ENCODE results near the gene CEP57. TPM values are rescaled to one million over a fixed set of nuclear protein-coding genes. Genes with fewer than 3 reads are reported as not detected.

CEP57 gene
- total and polyA plus RNA-seq, 2 of the 13 experiments (the other 11 are each of a cell fraction or from before 2014, with no cell fraction given), result 34.3 to 59.4 TPM

GRCh38 chr11:95788921-95789505 is 1.3 kb upstream of the CEP57 start (continued):
- TF ChIP-seq, protein P1, sequence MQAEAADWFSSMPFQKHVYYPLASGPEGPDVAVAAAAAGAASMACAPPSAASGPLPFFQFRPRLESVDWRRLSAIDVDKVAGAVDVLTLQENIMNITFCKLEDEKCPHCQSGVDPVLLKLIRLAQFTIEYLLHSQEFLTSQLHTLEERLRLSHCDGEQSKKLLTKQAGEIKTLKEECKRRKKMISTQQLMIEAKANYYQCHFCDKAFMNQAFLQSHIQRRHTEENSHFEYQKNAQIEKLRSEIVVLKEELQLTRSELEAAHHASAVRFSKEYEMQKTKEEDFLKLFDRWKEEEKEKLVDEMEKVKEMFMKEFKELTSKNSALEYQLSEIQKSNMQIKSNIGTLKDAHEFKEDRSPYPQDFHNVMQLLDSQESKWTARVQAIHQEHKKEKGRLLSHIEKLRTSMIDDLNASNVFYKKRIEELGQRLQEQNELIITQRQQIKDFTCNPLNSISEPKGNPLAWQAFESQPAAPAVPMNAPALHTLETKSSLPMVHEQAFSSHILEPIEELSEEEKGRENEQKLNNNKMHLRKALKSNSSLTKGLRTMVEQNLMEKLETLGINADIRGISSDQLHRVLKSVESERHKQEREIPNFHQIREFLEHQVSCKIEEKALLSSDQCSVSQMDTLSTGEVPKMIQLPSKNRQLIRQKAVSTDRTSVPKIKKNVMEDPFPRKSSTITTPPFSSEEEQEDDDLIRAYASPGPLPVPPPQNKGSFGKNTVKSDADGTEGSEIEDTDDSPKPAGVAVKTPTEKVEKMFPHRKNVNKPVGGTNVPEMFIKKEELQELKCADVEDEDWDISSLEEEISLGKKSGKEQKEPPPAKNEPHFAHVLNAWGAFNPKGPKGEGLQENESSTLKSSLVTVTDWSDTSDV (CRISPR knock-in tag; IDR thresholded peaks at IDR 0.05), result 0 out of 2 replicates have a peak, but pooled peaks have one; percentile 89
- TF ChIP-seq ZNF33B (CRISPR knock-in tag; IDR thresholded peaks at IDR 0.05) (0 out of 2 replicates have a peak, but pooled peaks have one; percentile 15), ZNF292 (CRISPR knock-in tag; IDR thresholded peaks at IDR 0.05; ENCODE audit: borderline replicate concordance, low read depth) (peak; percentile 27; the same call in 1 of the 2 replicates), HES4 (CRISPR knock-in tag; IDR thresholded peaks at IDR 0.05; ENCODE audit: borderline replicate concordance) (0 out of 2 replicates have a peak, but pooled peaks have one; percentile 79), ZNF180 (CRISPR knock-in tag; IDR thresholded peaks at IDR 0.05; ENCODE audit: borderline replicate concordance, low read depth) (no peak)
- TF ChIP-seq, protein P2, sequence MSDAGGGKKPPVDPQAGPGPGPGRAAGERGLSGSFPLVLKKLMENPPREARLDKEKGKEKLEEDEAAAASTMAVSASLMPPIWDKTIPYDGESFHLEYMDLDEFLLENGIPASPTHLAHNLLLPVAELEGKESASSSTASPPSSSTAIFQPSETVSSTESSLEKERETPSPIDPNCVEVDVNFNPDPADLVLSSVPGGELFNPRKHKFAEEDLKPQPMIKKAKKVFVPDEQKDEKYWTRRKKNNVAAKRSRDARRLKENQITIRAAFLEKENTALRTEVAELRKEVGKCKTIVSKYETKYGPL (CRISPR knock-in tag; IDR thresholded peaks at IDR 0.05), result no peak

DNA sequence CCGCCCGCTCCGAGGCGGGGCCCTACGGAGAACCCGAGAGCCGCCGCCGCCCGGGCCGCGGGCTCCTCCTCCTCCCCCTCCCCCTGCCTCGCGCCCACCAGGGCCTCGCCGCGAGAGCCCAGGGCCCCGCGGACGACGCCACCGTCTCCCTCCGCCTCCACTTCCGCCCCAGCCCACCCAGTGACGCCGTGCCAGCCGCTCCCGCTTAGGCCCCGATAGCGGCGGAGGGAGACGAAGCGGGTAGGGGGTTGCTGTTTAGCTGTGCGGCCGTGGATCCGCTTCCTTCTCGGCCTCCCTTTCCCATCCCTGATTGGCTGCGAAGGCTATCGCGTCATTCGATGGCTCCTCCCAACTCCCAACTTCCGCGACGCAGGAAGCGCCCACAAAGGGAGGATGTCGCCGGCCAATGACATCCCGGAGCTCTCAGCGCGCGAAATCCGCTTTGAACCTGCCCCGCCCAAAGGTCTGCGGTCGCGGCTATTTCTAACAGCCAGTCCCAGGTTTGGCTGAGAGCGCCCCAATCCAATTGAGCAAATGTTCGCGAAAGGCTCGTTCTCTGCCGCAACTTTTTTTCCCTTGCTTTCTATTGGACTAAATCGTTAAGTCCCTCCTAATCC is 684 bp upstream of the CEP57 start, which contains the start of gene FAM76B:
Gene FAM76B, minus strand, starts transcription at position 277 of the 617 bp plus-strand sequence. CDS start 304 bp downstream, outside the sequence.
- WGBS (ENCODE audit: low lambda C conversion rate), result under 1% methylated on average over 18 of the region's 62 CpGs
- peaks cover 53% of the 10 kb centered on the region for H3K79me2 ChIP-seq (ENCODE audit: insufficient read depth, low read length)
- H2AFZ ChIP-seq (ENCODE audit: low read length), result peak within 1 kb of the TSS; percentile 82
- H3K9me3 ChIP-seq (ENCODE audit: low read length), result no peaks in the 10 kb centered on the region
- H3K4me3 ChIP-seq (replicated peaks in 1 of 3; ENCODE audit: insufficient read depth in 1 of 3, low read depth in 2 of 3, low read length in 3 of 3), result peak within 1 kb of the TSS; percentile 87 to 98 (median 97)
- in situ Hi-C loops (cut with HindIII; ENCODE audit: extremely low pct_ligation_motif_present, low pct_unique_long_range_greater_than_20kb), result no loop called here
- DNase-seq (ENCODE audit: low spot score) (peak; percentile 98), FAIRE-seq (peak; percentile 94), ATAC-seq (peak; percentile 84)
- intact Hi-C loops (cut with micrococcal nuclease; ENCODE audit: unreplicated experiment), result loop anchor here (1.0 to 2.0 kb wide), 3 partner anchors 559 to 721 kb away; partner anchors contain the start of genes CCDC82 and SESN3
- H3K4me2 ChIP-seq (ENCODE audit: low read depth, low read length), result peak within 1 kb of the TSS; percentile 89
- BruUV-seq (replicated peaks), result TSS peak; percentile 46
- ChIA-PET CTCF (ENCODE audit: low intra/inter-chr PET ratio, low total read pairs) (no interaction called here), POLR2A (interaction anchor here (0.8 to 3.3 kb wide), 9 partner anchors 10 to 816 kb away, joined by 3 to 35 read pairs (median 5); partner anchors contain the start of genes CCDC82, CWC15, ENDOD1 and JRKL)
- H3K27me3 ChIP-seq (ENCODE audit: control insufficient read depth in 1 of 2, insufficient read depth in 2 of 2, low read length in 2 of 2), result no peaks in the 10 kb centered on the region; a peak in 1 of 5 replicates
- no peaks in the 10 kb centered on the region; the same call in 1 of the 2 replicates for H4K20me1 ChIP-seq (ENCODE audit: insufficient read depth, low read length)
- peak within 1 kb of the TSS; percentile 97 for H3K9ac ChIP-seq (ENCODE audit: insufficient read depth, low read depth, low read length)
- peak within 1 kb of the TSS; percentile 98 for H3K27ac ChIP-seq (ENCODE audit: extremely low read length, insufficient read depth, low read length)
- peaks cover 47% of the 10 kb centered on the region for H3K4me1 ChIP-seq (ENCODE audit: insufficient read depth, low read length)
- H3K36me3 ChIP-seq (replicated peaks in 1 of 2; ENCODE audit: control insufficient read depth in 1 of 2, insufficient read depth in 2 of 2, low read length in 2 of 2), result peaks cover 5 to 10% of the 10 kb centered on the region in 2 experiments
- TF ChIP-seq ZNF24 (IDR thresholded peaks at IDR 0.05) (peak; percentile 5; the same call in 1 of the 2 replicates), JUN (CRISPR knock-in tag; IDR thresholded peaks at IDR 0.05) (no peak; the same call in none of the 2 replicates), TEAD2 (CRISPR knock-in tag; IDR thresholded peaks at IDR 0.05) (no peak), ZNF256 (CRISPR knock-in tag; conservative IDR thresholded peaks at IDR 0.05) (0 out of 2 replicates have a peak, but pooled peaks have one; percentile 38), HNF4A (CRISPR knock-in tag; IDR thresholded peaks at IDR 0.05) (peak; percentile 13; the same call in 1 of the 2 replicates), NFYC (CRISPR knock-in tag; IDR thresholded peaks at IDR 0.05) (peak; percentile 89), RBFOX2 (IDR thresholded peaks at IDR 0.05; ENCODE audit: low read depth, low read length) (peak; percentile 92), ZNF670 (CRISPR knock-in tag; IDR thresholded peaks at IDR 0.05; ENCODE audit: borderline replicate concordance) (peak; percentile 54; the same call in 1 of the 2 replicates), MED8 (CRISPR knock-in tag; IDR thresholded peaks at IDR 0.05; ENCODE audit: insufficient replicate concordance) (no peak), GABPB1 (CRISPR knock-in tag; IDR thresholded peaks at IDR 0.05) (peak; percentile 96), MXI1 (IDR thresholded peaks at IDR 0.05; ENCODE audit: borderline replicate concordance, low read depth, low read length) (peak; percentile 51; the same call in 2 of the 3 replicates)
- TF ChIP-seq, protein P3, sequence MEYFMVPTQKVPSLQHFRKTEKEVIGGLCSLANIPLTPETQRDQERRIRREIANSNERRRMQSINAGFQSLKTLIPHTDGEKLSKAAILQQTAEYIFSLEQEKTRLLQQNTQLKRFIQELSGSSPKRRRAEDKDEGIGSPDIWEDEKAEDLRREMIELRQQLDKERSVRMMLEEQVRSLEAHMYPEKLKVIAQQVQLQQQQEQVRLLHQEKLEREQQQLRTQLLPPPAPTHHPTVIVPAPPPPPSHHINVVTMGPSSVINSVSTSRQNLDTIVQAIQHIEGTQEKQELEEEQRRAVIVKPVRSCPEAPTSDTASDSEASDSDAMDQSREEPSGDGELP (IDR thresholded peaks at IDR 0.05; ENCODE audit: borderline replicate concordance, low read depth), result peak; percentile 44; the same call in 1 of the 2 replicates
